Peyer's patch (tissue), 4 donors: ENCODE results near the gene MAPT.

Source experiments
- POLR2A ChIP-seq, 2 donors: fragments of 450-650 bp; IDR thresholded peaks; one replicate each; pipeline ENCODE4 v1.5.1; 2017; ENCODE audit warnings: antibody characterized with exemption in 2 of 2, mild to moderate bottlenecking in 2 of 2, moderate library complexity in 2 of 2
- TF ChIP-seq, protein P1 (sequence below), 6 experiments: fragments of 450-650 bp in 4 of 6; fragments of 200-600 bp in 2 of 6; sonication (generic) in 1 of 6; IDR thresholded peaks; one replicate each; pipeline ENCODE4 v1.5.1; 2017 to 2019; ENCODE audit warnings: antibody characterized with exemption in 6 of 6, mild to moderate bottlenecking in 3 of 6, moderate library complexity in 1 of 6

DNA sequence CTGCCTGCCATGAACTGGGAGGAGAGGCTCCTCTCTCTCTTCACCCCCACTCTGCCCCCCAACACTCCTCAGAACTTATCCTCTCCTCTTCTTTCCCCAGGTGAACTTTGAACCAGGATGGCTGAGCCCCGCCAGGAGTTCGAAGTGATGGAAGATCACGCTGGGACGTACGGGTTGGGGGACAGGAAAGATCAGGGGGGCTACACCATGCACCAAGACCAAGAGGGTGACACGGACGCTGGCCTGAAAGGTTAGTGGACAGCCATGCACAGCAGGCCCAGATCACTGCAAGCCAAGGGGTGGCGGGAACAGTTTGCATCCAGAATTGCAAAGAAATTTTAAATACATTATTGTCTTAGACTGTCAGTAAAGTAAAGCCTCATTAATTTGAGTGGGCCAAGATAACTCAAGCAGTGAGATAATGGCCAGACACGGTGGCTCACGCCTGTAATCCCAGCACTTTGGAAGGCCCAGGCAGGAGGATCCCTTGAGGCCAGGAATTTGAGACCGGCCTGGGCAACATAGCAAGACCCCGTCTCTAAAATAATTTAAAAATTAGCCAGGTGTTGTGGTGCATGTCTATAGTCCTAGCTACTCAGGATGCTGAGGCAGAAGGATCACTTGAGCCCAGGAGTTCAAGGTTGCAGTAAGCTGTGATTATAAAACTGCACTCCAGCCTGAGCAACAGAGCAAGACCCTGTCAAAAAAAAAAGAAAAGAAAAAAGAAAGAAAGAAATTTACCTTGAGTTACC lies 68.0 kb downstream of the MAPT start:
- no peak for TF ChIP-seq POLR2A (IDR thresholded peaks at IDR 0.05)
- TF ChIP-seq, protein P1, sequence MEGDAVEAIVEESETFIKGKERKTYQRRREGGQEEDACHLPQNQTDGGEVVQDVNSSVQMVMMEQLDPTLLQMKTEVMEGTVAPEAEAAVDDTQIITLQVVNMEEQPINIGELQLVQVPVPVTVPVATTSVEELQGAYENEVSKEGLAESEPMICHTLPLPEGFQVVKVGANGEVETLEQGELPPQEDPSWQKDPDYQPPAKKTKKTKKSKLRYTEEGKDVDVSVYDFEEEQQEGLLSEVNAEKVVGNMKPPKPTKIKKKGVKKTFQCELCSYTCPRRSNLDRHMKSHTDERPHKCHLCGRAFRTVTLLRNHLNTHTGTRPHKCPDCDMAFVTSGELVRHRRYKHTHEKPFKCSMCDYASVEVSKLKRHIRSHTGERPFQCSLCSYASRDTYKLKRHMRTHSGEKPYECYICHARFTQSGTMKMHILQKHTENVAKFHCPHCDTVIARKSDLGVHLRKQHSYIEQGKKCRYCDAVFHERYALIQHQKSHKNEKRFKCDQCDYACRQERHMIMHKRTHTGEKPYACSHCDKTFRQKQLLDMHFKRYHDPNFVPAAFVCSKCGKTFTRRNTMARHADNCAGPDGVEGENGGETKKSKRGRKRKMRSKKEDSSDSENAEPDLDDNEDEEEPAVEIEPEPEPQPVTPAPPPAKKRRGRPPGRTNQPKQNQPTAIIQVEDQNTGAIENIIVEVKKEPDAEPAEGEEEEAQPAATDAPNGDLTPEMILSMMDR (IDR thresholded peaks at IDR 0.05), result no peak
